HEK293 (cell line): ENCODE data around the gene TNNC1.

Experiments
- CTCF ChIA-PET: fragments of 350-600 bp; formaldehyde crosslinking; extraction: SDS; loops from one replicate; lab custom pipeline; 2021; ENCODE audit warnings: antibody characterized with exemption; lab: Yijun Ruan, JAX
- POLR2A ChIA-PET: fragments of 300-600 bp; formaldehyde crosslinking; extraction: SDS; loops from one replicate; lab custom pipeline; 2020; ENCODE audit warnings: antibody characterized with exemption, inconsistent platforms; lab: Yijun Ruan, JAX
- H3K27ac ChIP-seq: fragments of 200-500 bp; sonication (Bioruptor generic); 2 replicates; pipeline ENCODE4 v1.5.1; 2014; ENCODE audit warnings: low read depth, low read length, control low read depth, inconsistent platforms; ENCODE audit errors: extremely low read depth
- H3K36me3 ChIP-seq, 2 experiments: fragments of 200-500 bp in 1 of 2; sonication (Bioruptor generic) in 1 of 2; 1 replicate in 1 of 2; 2 replicates in 1 of 2; pipeline ENCODE4 v1.5.1; 2014 to 2017; ENCODE audit warnings: inconsistent platforms in 2 of 2, low read length in 2 of 2; ENCODE audit not compliant: control insufficient read depth in 2 of 2, insufficient read depth in 1 of 2
- H3K4me1 ChIP-seq: fragments of 200-500 bp; sonication (Bioruptor generic); 2 replicates; pipeline ENCODE4 v1.5.1; 2014; ENCODE audit warnings: mild to moderate bottlenecking, low read length, inconsistent platforms; ENCODE audit not compliant: control insufficient read depth, insufficient read depth
- H3K4me3 ChIP-seq: 2 replicates; pipeline ENCODE4 v1.5.1; 2011; ENCODE audit warnings: low read depth, mild to moderate bottlenecking, control low read depth, low read length, moderate library complexity
- H3K9me3 ChIP-seq: fragments of 200-500 bp; sonication (Bioruptor generic); 2 replicates; pipeline ENCODE4 v1.5.1; 2014; ENCODE audit warnings: low read depth, low read length, inconsistent platforms; ENCODE audit not compliant: control insufficient read depth, insufficient read depth
- EGR2 ChIP-seq: fragments of 450-650 bp; formaldehyde crosslinking; IDR thresholded peaks from 2 replicates; pipeline ENCODE4 v1.5.1; 2016; ENCODE audit warnings: low read depth, missing biosample characterization, missing genetic modification characterization
- GLI4 ChIP-seq: fragments of 450-650 bp; formaldehyde crosslinking; IDR thresholded peaks from 2 replicates; pipeline ENCODE4 v1.5.1; 2016; ENCODE audit warnings: missing biosample characterization, missing genetic modification characterization
- KLF1 ChIP-seq: fragments of 450-650 bp; formaldehyde crosslinking; IDR thresholded peaks from 2 replicates; pipeline ENCODE4 v1.5.1; 2016; ENCODE audit warnings: missing biosample characterization, missing genetic modification characterization
- KLF10 ChIP-seq: fragments of 450-650 bp; IDR thresholded peaks from 2 replicates; pipeline ENCODE4 v1.5.1; 2018; ENCODE audit warnings: missing biosample characterization, mild to moderate bottlenecking, missing genetic modification characterization
- KLF9 ChIP-seq: fragments of 450-650 bp; formaldehyde crosslinking; IDR thresholded peaks from 2 replicates; pipeline ENCODE4 v1.5.1; 2016; ENCODE audit warnings: missing biosample characterization, missing genetic modification characterization, low read depth
- OVOL3 ChIP-seq: fragments of 450-650 bp; formaldehyde crosslinking; IDR thresholded peaks from 2 replicates; pipeline ENCODE4 v1.5.1; 2016; ENCODE audit warnings: missing biosample characterization, missing genetic modification characterization
- SALL2 ChIP-seq: fragments of 450-650 bp; formaldehyde crosslinking; IDR thresholded peaks from 2 replicates; pipeline ENCODE4 v1.5.0; 2017; ENCODE audit warnings: missing biosample characterization, mild to moderate bottlenecking, missing genetic modification characterization, borderline replicate concordance
- WT1 ChIP-seq: fragments of 450-650 bp; formaldehyde crosslinking; IDR thresholded peaks from 2 replicates; pipeline ENCODE4 v1.5.1; 2016; ENCODE audit warnings: missing biosample characterization, missing genetic modification characterization
- ZBTB10 ChIP-seq: fragments of 450-650 bp; formaldehyde crosslinking; IDR thresholded peaks from 2 replicates; pipeline ENCODE4 v1.5.1; 2016; ENCODE audit warnings: missing biosample characterization, missing genetic modification characterization
- ZFHX2 ChIP-seq: fragments of 450-650 bp; formaldehyde crosslinking; conservative IDR thresholded peaks from 2 replicates; pipeline ENCODE4 v1.5.1; 2016; ENCODE audit warnings: missing biosample characterization, missing genetic modification characterization
- ZIC2 ChIP-seq: fragments of 450-650 bp; formaldehyde crosslinking; IDR thresholded peaks from 2 replicates; pipeline ENCODE4 v1.5.1; 2016; ENCODE audit warnings: missing biosample characterization, missing genetic modification characterization
- ZNF266 ChIP-seq: fragments of 450-650 bp; formaldehyde crosslinking; IDR thresholded peaks from 2 replicates; pipeline ENCODE4 v1.5.1; 2016; ENCODE audit warnings: missing biosample characterization, missing genetic modification characterization, low read depth
- ZNF391 ChIP-seq: fragments of 450-650 bp; formaldehyde crosslinking; IDR thresholded peaks from 2 replicates; pipeline ENCODE4 v1.5.1; 2016; ENCODE audit warnings: low read depth, missing biosample characterization, missing genetic modification characterization, borderline replicate concordance
- ZNF513 ChIP-seq: fragments of 450-650 bp; IDR thresholded peaks from 2 replicates; pipeline ENCODE4 v1.5.1; 2018; ENCODE audit warnings: missing biosample characterization, missing genetic modification characterization
- ZNF624 ChIP-seq: fragments of 450-650 bp; formaldehyde crosslinking; IDR thresholded peaks from 2 replicates; pipeline ENCODE4 v1.5.1; 2017; ENCODE audit warnings: missing biosample characterization, missing genetic modification characterization

Gene TNNC1

GRCh38 chr3:52487788-52488691 lies 34.2 kb upstream of the TNNC1 start:
- ChIA-PET POLR2A (interaction anchor here (1.1 kb wide), 1 partner anchor 8 kb away, joined by 3 read pairs; no protein-coding TSS in a partner anchor), CTCF (no interaction called here)
- Histone ChIP-seq H3K27ac (no peak overlapping the region), H3K4me3 (no peak overlapping the region), H3K4me1 (no peaks in the 10 kb centered on the region), H3K36me3 (peaks cover 4 to 93% of the 10 kb centered on the region in 2 experiments; a peak in 1 of 3 replicates), H3K9me3 (no peaks in the 10 kb centered on the region)
- TF ChIP-seq KLF10 (no peak), GLI4 (no peak), WT1 (tag by site-specific recombination) (no peak)

GRCh38 chr3:52487050-52487787 lies 33.4 kb upstream of the TNNC1 start:
- POLR2A ChIA-PET = no interaction called here
- Histone ChIP-seq H3K4me1 (no peaks in the 10 kb centered on the region), H3K4me3 (no peak overlapping the region), H3K27ac (no peak overlapping the region), H3K36me3 (peaks cover 4 to 93% of the 10 kb centered on the region in 2 experiments; a peak in 1 of 3 replicates), H3K9me3 (no peaks in the 10 kb centered on the region)
- CTCF ChIA-PET = no interaction called here
- TF ChIP-seq ZFHX2 (peak; percentile 48; the same call in 1 of the 2 replicates), KLF9 (no peak), KLF10 (no peak), EGR2 (tag by site-specific recombination) (peak; percentile 77), ZNF513 (tag by site-specific recombination) (peak; percentile 95)

GRCh38 chr3:52484680-52485461 lies 31.0 kb upstream of the TNNC1 start:
- Histone ChIP-seq H3K4me3 (no peak overlapping the region), H3K9me3 (no peaks in the 10 kb centered on the region), H3K27ac (0 out of 2 replicates have a peak overlapping the region, but pooled peaks have one; percentile 9), H3K4me1 (no peaks in the 10 kb centered on the region), H3K36me3 (peaks cover 4 to 93% of the 10 kb centered on the region in 2 experiments; a peak in 1 of 3 replicates)
- CTCF ChIA-PET = no interaction called here
- no peak for TF ChIP-seq ZNF266 (tag by site-specific recombination)
- TF ChIP-seq ZNF624 (tag by site-specific recombination) = no peak
- no peak for TF ChIP-seq KLF1 (tag by site-specific recombination)
- TF ChIP-seq ZNF391 (tag by site-specific recombination) = no peak
- TF ChIP-seq ZIC2 = no peak
- no peak for TF ChIP-seq OVOL3
- TF ChIP-seq SALL2 (tag by site-specific recombination) = no peak
- TF ChIP-seq ZBTB10 (tag by site-specific recombination) = no peak
- POLR2A ChIA-PET = no interaction called here
